ENCODE results near the gene CTBP2. TPM values are rescaled to one million over a fixed set of nuclear protein-coding genes. Genes with fewer than 3 reads are reported as not detected.

CTBP2 gene
- polyA plus RNA-seq, 1 donor (not counting 4 experiments of a cell fraction or from before 2014, with no cell fraction given), result 76.0 TPM

GRCh38 chr10:125023862-125024496 is 136.4 kb downstream of the CTBP2 start:
- H3K27me3 ChIP-seq (ENCODE audit: control insufficient read depth, extremely low read depth, insufficient read depth, low read length), result no peaks in the 10 kb centered on the region
- no peak overlapping the region for H3K27ac ChIP-seq (ENCODE audit: control insufficient read depth, insufficient read depth, low read length)
- H4K20me1 ChIP-seq (ENCODE audit: control insufficient read depth, extremely low read depth, insufficient read depth, low read length), result peaks cover 17% of the 10 kb centered on the region
- H3K9ac ChIP-seq (ENCODE audit: control insufficient read depth, extremely low read depth, insufficient read depth, low read length), result no peak overlapping the region
- no peaks in the 10 kb centered on the region for H3K9me1 ChIP-seq (ENCODE audit: control insufficient read depth, extremely low read depth, insufficient read depth, low read length)
- H3K36me3 ChIP-seq (ENCODE audit: control insufficient read depth in 2 of 2, extremely low read depth in 1 of 2, insufficient read depth in 2 of 2, low read length in 2 of 2), result peaks cover 15 to 24% of the 10 kb centered on the region in 2 experiments
- no peaks in the 10 kb centered on the region for H3K4me1 ChIP-seq (ENCODE audit: control insufficient read depth, extremely low read depth, insufficient read depth, low read length)
- H2AFZ ChIP-seq (ENCODE audit: control insufficient read depth, low read length), result no peak overlapping the region
- DNase-seq (ENCODE audit: low read depth, low spot score), result no peak
- H3K9me3 ChIP-seq (ENCODE audit: control insufficient read depth, low read depth, low read length), result no peaks in the 10 kb centered on the region
- no peak overlapping the region for H3K4me2 ChIP-seq (ENCODE audit: control insufficient read depth, extremely low read depth, insufficient read depth, low read depth, low read length)
- no peak overlapping the region for H3K4me3 ChIP-seq (ENCODE audit: control insufficient read depth in 2 of 3, extremely low read depth in 1 of 3, insufficient read depth in 2 of 3, low read depth in 1 of 3, low read length in 3 of 3)
- FAIRE-seq, result no peak
- peaks cover 91% of the 10 kb centered on the region for H3K79me2 ChIP-seq (ENCODE audit: control insufficient read depth, insufficient read depth, low read length)
- TF ChIP-seq EZH2 (IDR thresholded peaks at IDR 0.05; ENCODE audit: low read length) (no peak), CTCF (optimal IDR thresholded peaks at IDR 0.05 in 1 of 3, IDR thresholded peaks at IDR 0.05 in 1 of 3, conservative IDR thresholded peaks at IDR 0.05 in 1 of 3; ENCODE audit: extremely low read depth in 1 of 3, insufficient read depth in 2 of 3, low read length in 3 of 3) (no peak)
- dilution Hi-C loops (cut with MboI; ENCODE audit: extremely low pct_ligation_motif_present, low sequenced_read_pairs), result no loop called here

- H3K9me1 ChIP-seq (ENCODE audit: control insufficient read depth, extremely low read depth, insufficient read depth, low read length), result no peaks in the 10 kb centered on the region
- H3K27ac ChIP-seq (ENCODE audit: control insufficient read depth, insufficient read depth, low read length), result no peak overlapping the region
- H3K36me3 ChIP-seq (ENCODE audit: control insufficient read depth in 2 of 2, extremely low read depth in 1 of 2, insufficient read depth in 2 of 2, low read length in 2 of 2), result peaks cover 15 to 24% of the 10 kb centered on the region in 2 experiments
- H3K4me2 ChIP-seq (ENCODE audit: control insufficient read depth, extremely low read depth, insufficient read depth, low read depth, low read length), result no peak overlapping the region
- H3K9ac ChIP-seq (ENCODE audit: control insufficient read depth, extremely low read depth, insufficient read depth, low read length), result no peak overlapping the region
- no peak for DNase-seq (ENCODE audit: low read depth, low spot score)
- H3K79me2 ChIP-seq (ENCODE audit: control insufficient read depth, insufficient read depth, low read length), result peaks cover 93% of the 10 kb centered on the region
- H3K9me3 ChIP-seq (ENCODE audit: control insufficient read depth, low read depth, low read length), result no peaks in the 10 kb centered on the region
- no peak for TF ChIP-seq EZH2 (IDR thresholded peaks at IDR 0.05; ENCODE audit: low read length)
- no peak for TF ChIP-seq CTCF (optimal IDR thresholded peaks at IDR 0.05 in 1 of 3, IDR thresholded peaks at IDR 0.05 in 1 of 3, conservative IDR thresholded peaks at IDR 0.05 in 1 of 3; ENCODE audit: extremely low read depth in 1 of 3, insufficient read depth in 2 of 3, low read length in 3 of 3)
- no peak for FAIRE-seq
- H3K27me3 ChIP-seq (ENCODE audit: control insufficient read depth, extremely low read depth, insufficient read depth, low read length), result no peaks in the 10 kb centered on the region
- H2AFZ ChIP-seq (ENCODE audit: control insufficient read depth, low read length), result no peak overlapping the region
- dilution Hi-C loops (cut with MboI; ENCODE audit: extremely low pct_ligation_motif_present, low sequenced_read_pairs), result no loop called here
- peaks cover 16% of the 10 kb centered on the region for H4K20me1 ChIP-seq (ENCODE audit: control insufficient read depth, extremely low read depth, insufficient read depth, low read length)
- no peaks in the 10 kb centered on the region for H3K4me1 ChIP-seq (ENCODE audit: control insufficient read depth, extremely low read depth, insufficient read depth, low read length)
- H3K4me3 ChIP-seq (ENCODE audit: control insufficient read depth in 2 of 3, extremely low read depth in 1 of 3, insufficient read depth in 2 of 3, low read depth in 1 of 3, low read length in 3 of 3), result no peak overlapping the region
Observed at GRCh38 chr10:125023255-125023654, 137.1 kb downstream of the CTBP2 start.

Data from keratinocyte (primary cell).